PC-3 (cell line): ENCODE measurements around the gene ATL2.

Experiments
- EZH2 ChIP-seq: fragments of 300-600 bp; sonication (generic); IDR thresholded peaks from one replicate; pipeline ENCODE4 v1.6.1; 2017; ENCODE audit warnings: antibody characterized with exemption, mild to moderate bottlenecking, low read length; ENCODE audit not compliant: unreplicated experiment
- EZH2phosphoT487 ChIP-seq: fragments of 300-600 bp; sonication (generic); IDR thresholded peaks from 2 replicates; pipeline ENCODE4 v1.6.1; 2018; ENCODE audit warnings: mild to moderate bottlenecking, antibody characterized with exemption, low read length, borderline replicate concordance
- TF ChIP-seq, protein P1 (sequence below): fragments of 300-600 bp; sonication (generic); conservative IDR thresholded peaks from 2 replicates; pipeline ENCODE4 v1.5.1; 2017; ENCODE audit warnings: antibody characterized with exemption, low read depth, mild to moderate bottlenecking, low read length

DNA sequence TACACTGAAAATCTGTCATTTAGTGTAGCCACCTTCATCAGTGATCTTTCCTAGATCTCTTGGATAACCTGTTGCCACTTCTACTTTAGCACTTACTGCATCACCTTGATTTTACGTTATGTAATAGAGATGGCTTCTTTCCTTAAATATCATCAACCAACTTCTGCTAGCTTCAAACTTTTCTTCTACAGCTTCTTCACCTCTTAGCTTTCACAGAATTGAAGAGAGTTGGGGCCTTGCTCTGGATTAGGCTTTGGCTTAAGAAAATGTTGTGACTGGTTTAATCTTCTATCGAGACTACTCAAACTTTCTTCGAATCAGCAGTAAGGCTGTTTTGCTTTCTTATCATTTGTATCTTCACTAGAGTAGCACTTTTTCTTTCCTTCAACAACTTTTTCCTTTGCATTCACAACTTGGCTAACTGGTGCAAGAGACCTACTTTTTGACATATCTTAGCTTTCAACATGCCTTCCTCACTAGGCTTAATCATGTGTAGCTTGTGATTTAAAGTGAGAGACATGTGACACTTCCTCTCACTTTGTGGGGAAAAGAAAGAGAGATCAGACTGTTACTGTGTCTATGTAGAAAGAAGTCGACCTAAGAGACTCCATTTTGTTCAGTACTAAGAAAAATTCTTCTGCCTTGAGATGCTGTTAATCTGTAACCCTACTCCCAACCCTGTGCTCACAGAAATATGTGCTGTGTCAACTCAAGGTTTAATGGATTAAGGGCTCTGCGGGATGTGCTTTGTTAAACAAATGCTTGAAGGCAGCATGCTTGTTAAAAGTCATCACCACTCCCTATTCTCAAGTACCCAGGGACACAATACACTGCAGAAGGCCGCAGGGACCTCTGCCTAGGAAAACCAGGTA is 99.6 kb downstream of the ATL2 start:
- TF ChIP-seq EZH2: no peak
- TF ChIP-seq, protein P1, sequence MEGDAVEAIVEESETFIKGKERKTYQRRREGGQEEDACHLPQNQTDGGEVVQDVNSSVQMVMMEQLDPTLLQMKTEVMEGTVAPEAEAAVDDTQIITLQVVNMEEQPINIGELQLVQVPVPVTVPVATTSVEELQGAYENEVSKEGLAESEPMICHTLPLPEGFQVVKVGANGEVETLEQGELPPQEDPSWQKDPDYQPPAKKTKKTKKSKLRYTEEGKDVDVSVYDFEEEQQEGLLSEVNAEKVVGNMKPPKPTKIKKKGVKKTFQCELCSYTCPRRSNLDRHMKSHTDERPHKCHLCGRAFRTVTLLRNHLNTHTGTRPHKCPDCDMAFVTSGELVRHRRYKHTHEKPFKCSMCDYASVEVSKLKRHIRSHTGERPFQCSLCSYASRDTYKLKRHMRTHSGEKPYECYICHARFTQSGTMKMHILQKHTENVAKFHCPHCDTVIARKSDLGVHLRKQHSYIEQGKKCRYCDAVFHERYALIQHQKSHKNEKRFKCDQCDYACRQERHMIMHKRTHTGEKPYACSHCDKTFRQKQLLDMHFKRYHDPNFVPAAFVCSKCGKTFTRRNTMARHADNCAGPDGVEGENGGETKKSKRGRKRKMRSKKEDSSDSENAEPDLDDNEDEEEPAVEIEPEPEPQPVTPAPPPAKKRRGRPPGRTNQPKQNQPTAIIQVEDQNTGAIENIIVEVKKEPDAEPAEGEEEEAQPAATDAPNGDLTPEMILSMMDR: no peak
- TF ChIP-seq EZH2phosphoT487: no peak
